HT1080 (cell line): ENCODE measurements around the gene GRIN2C. TPM values are rescaled to one million over a fixed set of nuclear protein-coding genes. Genes with fewer than 3 reads are reported as not detected.

Source experiments
- DNase-seq: peaks from one replicate; pipeline ENCODE4 v3.0.0-alpha.2; 2015; ENCODE audit warnings: low read depth
- total RNA-seq: library from RNA; depleted of rRNA; stranded (reverse); fragments of >200 nt; shearing (Covaris generic); gene quantifications from 2 replicates; pipeline ENCODE4 v1.2.3, GENCODE V29; 2014; rRNA removed

The GRIN2C gene
- total RNA-seq, 1 experiment from 2014 or later: 0.10 TPM

GRCh38 chr17:74803388-74803930 is 56.2 kb downstream of the GRIN2C start:
- DNase-seq: no peak

GRCh38 chr17:74801896-74802295 is 57.8 kb downstream of the GRIN2C start:
- DNase-seq: no peak

- DNase-seq: no peak
Measured at GRCh38 chr17:74800531-74800930, 59.2 kb downstream of the GRIN2C start.

DNA sequence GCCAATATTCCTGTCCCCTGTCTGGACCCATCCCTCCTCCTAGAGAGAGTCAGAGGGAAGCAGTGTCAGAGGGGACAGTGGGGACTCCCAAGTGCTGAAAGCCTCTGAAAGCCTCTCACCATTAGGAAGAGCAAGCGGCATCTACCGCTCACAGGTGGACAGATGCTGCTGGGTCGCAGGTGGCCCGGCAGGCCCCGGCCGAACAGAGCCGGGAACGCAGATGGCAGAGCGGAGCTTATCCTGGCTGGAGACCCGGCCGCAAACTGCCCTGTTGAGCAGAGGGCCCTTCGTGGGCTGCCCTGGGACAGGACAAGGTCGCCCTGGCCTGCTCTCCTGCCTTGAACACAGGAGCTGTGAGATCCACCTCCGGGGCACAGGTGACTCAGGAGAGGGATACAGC is 60.6 kb downstream of the GRIN2C start:
- no peak for DNase-seq

DNA sequence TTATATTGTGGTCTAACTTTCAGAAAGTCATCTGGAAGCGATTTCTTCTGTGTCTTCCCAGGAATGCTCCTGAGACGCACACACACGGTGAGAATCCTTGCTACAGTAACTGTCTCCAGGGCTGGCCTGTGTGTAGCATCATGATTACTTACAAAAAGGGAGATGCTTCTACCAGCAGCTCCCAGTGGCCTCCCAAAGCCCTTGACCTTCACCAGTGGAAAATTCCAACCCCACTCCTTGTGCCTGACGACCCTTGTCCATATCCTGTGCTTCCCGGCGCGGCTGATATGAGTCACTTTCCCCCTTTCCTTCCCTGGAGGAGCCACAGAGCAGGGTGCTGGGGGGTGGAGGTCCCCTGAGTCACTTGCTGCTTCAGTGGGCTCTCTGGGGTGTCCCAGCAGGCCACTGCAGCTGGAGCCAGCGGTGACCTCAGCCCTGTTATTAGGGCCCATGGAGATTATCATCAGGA is 61.4 kb downstream of the GRIN2C start:
- DNase-seq: peak; percentile 72

DNA sequence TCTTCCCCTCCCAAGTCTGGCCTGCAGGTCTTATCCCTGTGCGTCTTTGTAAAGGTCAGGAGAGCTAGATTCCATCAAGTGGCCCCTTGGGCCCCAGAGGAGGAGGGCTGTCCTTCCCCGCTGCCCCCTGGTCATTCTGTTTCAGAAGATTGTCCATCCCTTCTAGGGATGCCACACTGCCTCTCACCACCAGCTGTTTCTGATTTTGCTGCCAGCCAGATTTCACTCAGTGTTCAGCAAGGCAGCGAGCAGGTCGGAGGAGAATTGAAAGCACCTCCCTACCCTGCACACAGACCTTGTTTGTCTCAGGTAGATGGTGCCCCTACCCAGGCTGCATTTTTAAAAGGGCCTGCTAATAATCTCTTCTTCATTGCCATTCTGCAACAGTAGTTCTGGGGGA is 61.9 kb downstream of the GRIN2C start:
- no peak for DNase-seq

DNA sequence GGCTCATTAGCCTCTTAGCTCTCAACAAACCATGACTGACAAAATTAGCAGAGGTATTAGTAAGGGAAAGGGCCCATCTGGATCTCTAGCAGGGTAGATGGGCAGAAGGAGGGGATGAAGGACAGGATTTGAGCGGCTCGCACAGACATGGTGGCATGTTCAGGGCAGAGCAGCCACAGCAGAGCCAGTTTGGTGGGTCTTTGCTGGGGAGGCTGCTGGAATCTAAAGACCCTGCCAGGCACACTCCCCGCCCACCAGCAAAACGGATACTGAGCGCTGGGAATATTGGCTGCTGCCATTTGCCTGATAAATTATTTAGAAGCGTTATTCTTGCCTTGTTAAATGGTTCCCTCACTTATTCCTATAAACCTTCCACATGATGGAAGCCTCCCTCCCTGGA is 62.8 kb downstream of the GRIN2C start:
- DNase-seq: no peak

DNA sequence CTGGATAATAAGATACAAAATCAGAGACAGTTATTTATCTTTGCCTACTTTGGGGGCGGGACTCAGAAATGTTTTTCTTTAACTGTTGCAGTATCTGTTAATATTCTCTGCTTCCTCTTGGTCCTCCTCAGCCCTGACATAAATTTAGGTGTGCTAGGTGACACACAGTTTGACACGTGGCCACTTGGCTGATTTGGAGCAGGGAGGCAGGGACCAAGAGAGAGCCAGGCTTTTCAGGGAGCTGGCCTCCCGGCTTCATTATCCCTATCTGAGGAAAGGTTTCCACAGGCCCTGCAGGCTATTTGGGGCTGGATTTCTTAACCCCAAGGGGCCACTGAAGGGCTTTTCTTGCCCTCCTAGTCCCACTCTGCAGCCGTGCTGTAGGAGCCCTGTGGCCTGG is 63.5 kb downstream of the GRIN2C start:
- DNase-seq: no peak

GRCh38 chr17:74795327-74796020 is 64.2 kb downstream of the GRIN2C start:
- DNase-seq: no peak

- no peak for DNase-seq
Measured at GRCh38 chr17:74792586-74793105, 67.0 kb downstream of the GRIN2C start.

Other genes with a start within 250 kb of the GRIN2C start
- not detected in 2 replicates for gene CD300E, start 236.1 kb downstream of the GRIN2C start, total RNA-seq
- not detected in 2 replicates for gene CD300LF, start 147.0 kb downstream of the GRIN2C start, total RNA-seq
- 0.11 and 0.20 TPM in 2 replicates for gene RAB37, start 122.6 kb downstream of the GRIN2C start, total RNA-seq
- 32.8 and 41.8 TPM in 2 replicates for gene NHERF1, start 111.3 kb downstream of the GRIN2C start, total RNA-seq
- gene NAT9, start 83.5 kb downstream of the GRIN2C start, total RNA-seq: 21.9 and 32.6 TPM in 2 replicates
- 46.9 and 48.7 TPM in 2 replicates for gene FDXR, start 13.1 kb upstream of the GRIN2C start, total RNA-seq
- gene FADS6, start 33.7 kb upstream of the GRIN2C start, total RNA-seq: not detected in 2 replicates
- gene USH1G, start 63.4 kb upstream of the GRIN2C start, total RNA-seq: not detected in 2 replicates
- not detected in 2 replicates for gene OTOP2, start 64.4 kb upstream of the GRIN2C start, total RNA-seq
- gene OTOP3, start 76.0 kb upstream of the GRIN2C start, total RNA-seq: not detected in 2 replicates
- gene HID1, start 112.9 kb upstream of the GRIN2C start, total RNA-seq: 0.13 and 1.8 TPM in 2 replicates
- gene CDR2L, start 127.7 kb upstream of the GRIN2C start, total RNA-seq: 3.6 and 3.8 TPM in 2 replicates
- 110 and 114 TPM in 2 replicates for gene MRPL58, start 152.8 kb upstream of the GRIN2C start, total RNA-seq
- gene ATP5PD, start 187.1 kb upstream of the GRIN2C start, total RNA-seq: 259 and 270 TPM in 2 replicates
- 17.2 and 18.6 TPM in 2 replicates for gene KCTD2, start 187.3 kb upstream of the GRIN2C start, total RNA-seq
- gene SLC16A5, start 228.1 kb upstream of the GRIN2C start, total RNA-seq: not detected in 2 replicates